Measurements from ENCODE around the gene PI4KA.

DNA sequence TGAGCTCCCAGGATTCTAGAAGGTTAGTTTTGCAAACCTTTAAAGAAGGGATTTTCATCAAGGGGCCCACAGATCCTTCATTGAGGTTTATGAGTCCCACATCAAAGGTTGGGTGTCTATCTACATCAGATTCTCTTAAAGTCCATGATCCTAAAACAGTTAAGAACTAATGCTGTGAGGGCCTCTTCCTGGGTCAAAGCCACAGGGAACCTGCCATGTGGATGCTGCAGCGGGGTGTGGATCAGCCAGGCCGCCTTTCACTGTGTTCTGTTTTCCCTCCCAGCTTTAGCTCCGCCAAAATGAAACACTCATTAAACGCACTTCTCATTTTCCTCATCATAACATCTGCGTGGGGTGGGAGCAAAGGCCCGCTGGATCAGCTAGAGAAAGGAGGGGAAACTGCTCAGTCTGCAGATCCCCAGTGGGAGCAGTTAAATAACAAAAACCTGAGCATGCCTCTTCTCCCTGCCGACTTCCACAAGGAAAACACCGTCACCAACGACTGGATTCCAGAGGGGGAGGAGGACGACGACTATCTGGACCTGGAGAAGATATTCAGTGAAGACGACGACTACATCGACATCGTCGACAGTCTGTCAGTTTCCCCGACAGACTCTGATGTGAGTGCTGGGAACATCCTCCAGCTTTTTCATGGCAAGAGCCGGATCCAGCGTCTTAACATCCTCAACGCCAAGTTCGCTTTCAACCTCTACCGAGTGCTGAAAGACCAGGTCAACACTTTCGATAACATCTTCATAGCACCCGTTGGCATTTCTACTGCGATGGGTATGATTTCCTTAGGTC, 79.4 kb downstream of the PI4KA start:
- TF ChIP-seq, protein P1, sequence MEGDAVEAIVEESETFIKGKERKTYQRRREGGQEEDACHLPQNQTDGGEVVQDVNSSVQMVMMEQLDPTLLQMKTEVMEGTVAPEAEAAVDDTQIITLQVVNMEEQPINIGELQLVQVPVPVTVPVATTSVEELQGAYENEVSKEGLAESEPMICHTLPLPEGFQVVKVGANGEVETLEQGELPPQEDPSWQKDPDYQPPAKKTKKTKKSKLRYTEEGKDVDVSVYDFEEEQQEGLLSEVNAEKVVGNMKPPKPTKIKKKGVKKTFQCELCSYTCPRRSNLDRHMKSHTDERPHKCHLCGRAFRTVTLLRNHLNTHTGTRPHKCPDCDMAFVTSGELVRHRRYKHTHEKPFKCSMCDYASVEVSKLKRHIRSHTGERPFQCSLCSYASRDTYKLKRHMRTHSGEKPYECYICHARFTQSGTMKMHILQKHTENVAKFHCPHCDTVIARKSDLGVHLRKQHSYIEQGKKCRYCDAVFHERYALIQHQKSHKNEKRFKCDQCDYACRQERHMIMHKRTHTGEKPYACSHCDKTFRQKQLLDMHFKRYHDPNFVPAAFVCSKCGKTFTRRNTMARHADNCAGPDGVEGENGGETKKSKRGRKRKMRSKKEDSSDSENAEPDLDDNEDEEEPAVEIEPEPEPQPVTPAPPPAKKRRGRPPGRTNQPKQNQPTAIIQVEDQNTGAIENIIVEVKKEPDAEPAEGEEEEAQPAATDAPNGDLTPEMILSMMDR (IDR thresholded peaks at IDR 0.05 in 8 of 11, conservative IDR thresholded peaks at IDR 0.05 in 3 of 11): no peak
- TF ChIP-seq POLR2AphosphoS5 (IDR thresholded peaks at IDR 0.05) (no peak), POLR2A (IDR thresholded peaks at IDR 0.05) (no peak)

All from spleen (tissue), 7 donors.